PC-9 (cell line): ENCODE results near the gene AKAP12. TPM values are rescaled to one million over a fixed set of nuclear protein-coding genes. Genes with fewer than 3 reads are reported as not detected.

Experiments used
- BruUV-seq: library from RNA; stranded (reverse); fragments of 400-500 nt; replicated peaks from 2 replicates; lab custom pipeline; 2021; lab: Mats Ljungman, UMichigan
- CTCF ChIA-PET: fragments of 300-600 bp; sonication (Branson Sonifier 250); formaldehyde crosslinking; loops from one replicate; lab custom pipeline; 2022; ENCODE audit warnings: antibody characterized with exemption; lab: Charles Lee
- POLR2A ChIA-PET: fragments of 300-600 bp; sonication (Branson Sonifier 250); formaldehyde crosslinking; loops from one replicate; lab custom pipeline; 2022; ENCODE audit warnings: antibody characterized with exemption; ENCODE audit not compliant: unreplicated experiment; lab: Charles Lee
- DNase-seq, 2 experiments: peaks; one replicate each; pipeline versions ENCODE4 v3.0.0 to v3.0.0-alpha.2; 2015 to 2022; ENCODE audit warnings: mixed read lengths in 1 of 2
- H2AFZ ChIP-seq: fragments of 200-600 bp; sonication (generic); 2 replicates; pipeline ENCODE4 v1.8.1; 2017; ENCODE audit warnings: antibody characterized with exemption
- H3F3A ChIP-seq: fragments of 200-600 bp; sonication (generic); 2 replicates; pipeline ENCODE4 v1.8.1; 2017; ENCODE audit warnings: antibody characterized with exemption, mild to moderate bottlenecking, low read depth; ENCODE audit not compliant: insufficient read depth
- H3K27ac ChIP-seq: fragments of 200-600 bp; sonication (generic); 2 replicates; pipeline ENCODE4 v1.6.1; 2016; ENCODE audit warnings: mixed run types
- H3K27me3 ChIP-seq: fragments of 200-600 bp; sonication (generic); 2 replicates; pipeline ENCODE4 v1.6.1; 2016; ENCODE audit warnings: low read depth, mixed run types; ENCODE audit not compliant: insufficient read depth
- H3K36me3 ChIP-seq: fragments of 200-600 bp; sonication (generic); 2 replicates; pipeline ENCODE4 v1.6.1; 2016; ENCODE audit warnings: low read depth, mixed run types
- H3K4me1 ChIP-seq: fragments of 200-600 bp; sonication (generic); replicated peaks from 2 replicates; pipeline ENCODE4 v1.6.1; 2016; ENCODE audit warnings: mixed run types; ENCODE audit not compliant: insufficient read depth
- H3K4me2 ChIP-seq: fragments of 200-600 bp; sonication (generic); 2 replicates; pipeline ENCODE4 v1.6.1; 2017; ENCODE audit warnings: mixed run types
- H3K4me3 ChIP-seq: fragments of 200-600 bp; sonication (generic); 2 replicates; pipeline ENCODE4 v1.6.1; 2016; ENCODE audit warnings: mixed run types
- H3K79me2 ChIP-seq: fragments of 200-600 bp; sonication (generic); 2 replicates; pipeline ENCODE4 v1.6.1; 2017; ENCODE audit warnings: low read depth, mixed run types
- H3K9me2 ChIP-seq: fragments of 200-600 bp; sonication (generic); 2 replicates; pipeline ENCODE4 v1.8.1; 2017; ENCODE audit warnings: mild to moderate bottlenecking; ENCODE audit not compliant: insufficient read depth
- H3K9me3 ChIP-seq: fragments of 200-600 bp; sonication (generic); 2 replicates; pipeline ENCODE4 v1.8.1; 2016; ENCODE audit warnings: low read depth; ENCODE audit not compliant: insufficient read depth
- H4K20me1 ChIP-seq: fragments of 200-600 bp; sonication (generic); 2 replicates; pipeline ENCODE4 v1.8.1; 2017; ENCODE audit not compliant: insufficient read depth
- CTCF ChIP-seq: fragments of 200-600 bp; sonication (generic); conservative IDR thresholded peaks from 2 replicates; pipeline ENCODE4 v1.6.1; 2017; ENCODE audit warnings: mixed run types, antibody characterized with exemption, mild to moderate bottlenecking, moderate library complexity
- EZH2 ChIP-seq: fragments of 200-600 bp; sonication (generic); IDR thresholded peaks from 2 replicates; pipeline ENCODE4 v1.8.0; 2017; ENCODE audit warnings: antibody characterized with exemption, low read depth
- intact Hi-C: fragments of 100-400 bp; cut with micrococcal nuclease; formaldehyde crosslinking; loops from one replicate; pipeline ENCODE4 v1.10.0; 2022; ENCODE audit not compliant: unreplicated experiment
- total RNA-seq: library from RNA; stranded (reverse); gene quantifications from 2 replicates; pipeline ENCODE4 v1.2.3, GENCODE V29; 2021

AKAP12 gene
- total RNA-seq, 1 experiment from 2014 or later = 12.6 TPM

GRCh38 chr6:151211075-151211474, 28.7 kb upstream of the AKAP12 start:
- no peaks in the 10 kb centered on the region for H3K79me2 ChIP-seq
- no peaks in the 10 kb centered on the region for H3K9me2 ChIP-seq
- H3K27ac ChIP-seq = no peak overlapping the region
- H3K36me3 ChIP-seq = no peaks in the 10 kb centered on the region
- H4K20me1 ChIP-seq = no peaks in the 10 kb centered on the region
- H3K9me3 ChIP-seq = no peaks in the 10 kb centered on the region
- CTCF ChIA-PET = no interaction called here
- BruUV-seq = no TSS peak
- no peak overlapping the region for H3K4me3 ChIP-seq
- DNase-seq = no peak
- H3K4me2 ChIP-seq = no peak overlapping the region
- POLR2A ChIA-PET = interaction anchor here (0.6 kb wide), 1 partner anchor 81 kb away, joined by 8 read pairs; no protein-coding TSS in a partner anchor
- intact Hi-C loops = no loop called here
- TF ChIP-seq EZH2 = no peak
- no peak for TF ChIP-seq CTCF
- H3K27me3 ChIP-seq = no peaks in the 10 kb centered on the region
- peaks cover 11% of the 10 kb centered on the region; the same call in 1 of the 2 replicates for H3F3A ChIP-seq
- no peak overlapping the region for H2AFZ ChIP-seq
- H3K4me1 ChIP-seq = peaks cover 13% of the 10 kb centered on the region

GRCh38 chr6:151213352-151213751, 26.4 kb upstream of the AKAP12 start:
- Histone ChIP-seq H3K4me2 (no peak overlapping the region), H3K27ac (no peak overlapping the region), H4K20me1 (no peaks in the 10 kb centered on the region), H3K4me3 (no peak overlapping the region), H3F3A (peaks cover 11% of the 10 kb centered on the region; the same call in 1 of the 2 replicates), H3K27me3 (no peaks in the 10 kb centered on the region), H3K9me2 (no peaks in the 10 kb centered on the region), H3K4me1 (peaks cover 13% of the 10 kb centered on the region), H3K36me3 (no peaks in the 10 kb centered on the region), H2AFZ (no peak overlapping the region), H3K79me2 (no peaks in the 10 kb centered on the region), H3K9me3 (no peaks in the 10 kb centered on the region)
- TF ChIP-seq CTCF (no peak), EZH2 (no peak)
- no peak for DNase-seq
- ChIA-PET CTCF (no interaction called here), POLR2A (no interaction called here)
- intact Hi-C loops = no loop called here
- no TSS peak for BruUV-seq

- Histone ChIP-seq H3K4me1 (no peaks in the 10 kb centered on the region), H4K20me1 (no peaks in the 10 kb centered on the region), H3F3A (no peaks in the 10 kb centered on the region), H3K27me3 (no peaks in the 10 kb centered on the region), H3K79me2 (no peaks in the 10 kb centered on the region), H3K9me2 (no peaks in the 10 kb centered on the region), H3K4me3 (no peak overlapping the region), H3K27ac (no peak overlapping the region), H3K9me3 (no peaks in the 10 kb centered on the region), H3K4me2 (no peak overlapping the region), H2AFZ (no peak overlapping the region), H3K36me3 (no peaks in the 10 kb centered on the region)
- POLR2A ChIA-PET = no interaction called here
- CTCF ChIA-PET = no interaction called here
- TF ChIP-seq EZH2 (no peak), CTCF (no peak)
- DNase-seq = no peak
- no TSS peak for BruUV-seq
- intact Hi-C loops = no loop called here
These were observed 23.8 kb upstream of the AKAP12 start for GRCh38 chr6:151215999-151216398.
